Lower leg skin (tissue), 4 donors: ENCODE data around the gene MAP1LC3B2. TPM values are rescaled to one million over a fixed set of nuclear protein-coding genes. Genes with fewer than 3 reads are reported as not detected.

Source experiments
- DNase-seq, 2 donors: peaks; one replicate each; pipeline ENCODE4 v3.0.0-alpha.2; 2019; ENCODE audit warnings: low spot score in 2 of 2
- H3K4me3 ChIP-seq: fragments of 200-600 bp; sonication (generic); 2 replicates; pipeline ENCODE4 v1.5.1; 2017; ENCODE audit warnings: mild to moderate bottlenecking, low read depth; ENCODE audit not compliant: poor library complexity, severe bottlenecking
- CTCF ChIP-seq, 3 donors: fragments of 450-650 bp; IDR thresholded peaks; one replicate each; pipeline ENCODE4 v1.5.1; 2016; ENCODE audit warnings: antibody characterized with exemption in 3 of 3, mild to moderate bottlenecking in 3 of 3, moderate library complexity in 2 of 3
- POLR2A ChIP-seq, 2 donors: fragments of 450-650 bp; IDR thresholded peaks; one replicate each; pipeline ENCODE4 v1.6.1; 2016 to 2017; ENCODE audit warnings: antibody characterized with exemption in 2 of 2, mild to moderate bottlenecking in 1 of 2, moderate library complexity in 1 of 2
- WGBS, 2 donors: methylation state at CpG; one replicate each; pipeline ENCODE4 v1.1.5; 2018; 5-methylcytosine and 5-hydroxymethylcytosine counted together
- intact Hi-C: fragments of 100-400 bp; cut with DNase I; formaldehyde crosslinking; loops from one replicate; pipeline ENCODE4 v1.15.0; 2023; ENCODE audit warnings: low total_unique reads
- total RNA-seq, 4 donors: library from RNA; depleted of rRNA; stranded (reverse); fragments of >200 nt; gene quantifications; one replicate each; pipeline ENCODE4 v1.1.0, GENCODE V29; 2016

MAP1LC3B2 gene
- total RNA-seq, 4 donors from 2014 or later, result 2.1 to 2.5 (median 2.3) TPM; not detected in 1

- intact Hi-C loops, result no loop called here
- 80 to 99% methylated on average over 6 of the region's 6 CpGs for WGBS, 2 donors
- no peak for DNase-seq
- H3K4me3 ChIP-seq, result no peak overlapping the region
- TF ChIP-seq CTCF (IDR thresholded peaks at IDR 0.05) (no peak), POLR2A (IDR thresholded peaks at IDR 0.05) (no peak)
Observed at GRCh38 chr12:116612436-116612835, 53.3 kb downstream of the MAP1LC3B2 start.

- WGBS, 2 donors, result 76 to 79% methylated on average over 8 of the region's 8 CpGs
- DNase-seq, result no peak
- TF ChIP-seq CTCF (IDR thresholded peaks at IDR 0.05) (no peak), POLR2A (IDR thresholded peaks at IDR 0.05) (no peak)
- intact Hi-C loops, result no loop called here
- H3K4me3 ChIP-seq, result no peak overlapping the region
Observed at GRCh38 chr12:116613256-116613655, 54.1 kb downstream of the MAP1LC3B2 start.

GRCh38 chr12:116614194-116614915 is 55.2 kb downstream of the MAP1LC3B2 start:
- no peak for TF ChIP-seq CTCF (IDR thresholded peaks at IDR 0.05)
- H3K4me3 ChIP-seq, result no peak overlapping the region
- DNase-seq, result no peak

GRCh38 chr12:116615141-116615861 is 56.1 kb downstream of the MAP1LC3B2 start:
- intact Hi-C loops, result no loop called here
- no peak for DNase-seq
- no peak for TF ChIP-seq CTCF (IDR thresholded peaks at IDR 0.05)
- no peak for TF ChIP-seq POLR2A (IDR thresholded peaks at IDR 0.05)
- H3K4me3 ChIP-seq, result no peak overlapping the region
- 70 to 76% methylated on average over 13 of the region's 13 CpGs for WGBS, 2 donors

More at GRCh38 chr12:116614194-116614915, 55.2 kb downstream of the MAP1LC3B2 start:
- 83 to 85% methylated on average over 11 of the region's 11 CpGs for WGBS, 2 donors
- intact Hi-C loops, result no loop called here

GRCh38 chr12:116616536-116617248 is 57.5 kb downstream of the MAP1LC3B2 start:
- 78 to 86% methylated on average over 12 of the region's 12 CpGs for WGBS, 2 donors
- no peak overlapping the region for H3K4me3 ChIP-seq
- DNase-seq, result no peak
- no peak for TF ChIP-seq POLR2A (IDR thresholded peaks at IDR 0.05)
- TF ChIP-seq CTCF (IDR thresholded peaks at IDR 0.05), result no peak
- intact Hi-C loops, result no loop called here
